Measurements from ENCODE around the gene FBLN2. TPM values are rescaled to one million over a fixed set of nuclear protein-coding genes. Genes with fewer than 3 reads are reported as not detected.

The FBLN2 gene
- total RNA-seq, 4 donors from 2014 or later, result 20.6 to 51.2 (median 32.8) TPM

DNA sequence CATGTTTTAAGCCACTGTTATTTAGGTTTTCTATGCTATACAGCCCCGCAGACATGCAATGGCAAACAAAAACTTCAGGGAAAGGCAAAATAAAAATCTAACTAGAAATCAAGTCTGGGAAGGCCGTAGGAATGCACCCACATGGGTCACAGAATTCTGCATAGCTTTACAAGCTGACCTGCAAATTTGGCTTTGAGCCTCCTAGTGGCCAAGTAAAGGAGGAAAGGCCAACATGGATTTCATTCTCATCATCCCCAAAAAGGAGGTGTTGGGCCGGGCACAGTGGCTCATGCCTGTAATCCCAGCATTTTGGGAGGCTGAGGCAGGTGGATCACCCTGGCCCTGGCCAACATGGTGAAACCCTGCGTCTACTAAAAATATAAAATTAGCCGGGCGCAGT, 124.3 kb downstream of the FBLN2 start:
- Histone ChIP-seq H3K9me3 (no peaks in the 10 kb centered on the region), H3K27ac (no peak overlapping the region), H3K27me3 (no peaks in the 10 kb centered on the region), H3K36me3 (no peaks in the 10 kb centered on the region), H3K4me3 (no peak overlapping the region), H3K4me1 (no peaks in the 10 kb centered on the region)
- no peak for DNase-seq
- no peak for TF ChIP-seq POLR2A (IDR thresholded peaks at IDR 0.05)
- TF ChIP-seq, protein P1, sequence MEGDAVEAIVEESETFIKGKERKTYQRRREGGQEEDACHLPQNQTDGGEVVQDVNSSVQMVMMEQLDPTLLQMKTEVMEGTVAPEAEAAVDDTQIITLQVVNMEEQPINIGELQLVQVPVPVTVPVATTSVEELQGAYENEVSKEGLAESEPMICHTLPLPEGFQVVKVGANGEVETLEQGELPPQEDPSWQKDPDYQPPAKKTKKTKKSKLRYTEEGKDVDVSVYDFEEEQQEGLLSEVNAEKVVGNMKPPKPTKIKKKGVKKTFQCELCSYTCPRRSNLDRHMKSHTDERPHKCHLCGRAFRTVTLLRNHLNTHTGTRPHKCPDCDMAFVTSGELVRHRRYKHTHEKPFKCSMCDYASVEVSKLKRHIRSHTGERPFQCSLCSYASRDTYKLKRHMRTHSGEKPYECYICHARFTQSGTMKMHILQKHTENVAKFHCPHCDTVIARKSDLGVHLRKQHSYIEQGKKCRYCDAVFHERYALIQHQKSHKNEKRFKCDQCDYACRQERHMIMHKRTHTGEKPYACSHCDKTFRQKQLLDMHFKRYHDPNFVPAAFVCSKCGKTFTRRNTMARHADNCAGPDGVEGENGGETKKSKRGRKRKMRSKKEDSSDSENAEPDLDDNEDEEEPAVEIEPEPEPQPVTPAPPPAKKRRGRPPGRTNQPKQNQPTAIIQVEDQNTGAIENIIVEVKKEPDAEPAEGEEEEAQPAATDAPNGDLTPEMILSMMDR (IDR thresholded peaks at IDR 0.05), result no peak

DNA sequence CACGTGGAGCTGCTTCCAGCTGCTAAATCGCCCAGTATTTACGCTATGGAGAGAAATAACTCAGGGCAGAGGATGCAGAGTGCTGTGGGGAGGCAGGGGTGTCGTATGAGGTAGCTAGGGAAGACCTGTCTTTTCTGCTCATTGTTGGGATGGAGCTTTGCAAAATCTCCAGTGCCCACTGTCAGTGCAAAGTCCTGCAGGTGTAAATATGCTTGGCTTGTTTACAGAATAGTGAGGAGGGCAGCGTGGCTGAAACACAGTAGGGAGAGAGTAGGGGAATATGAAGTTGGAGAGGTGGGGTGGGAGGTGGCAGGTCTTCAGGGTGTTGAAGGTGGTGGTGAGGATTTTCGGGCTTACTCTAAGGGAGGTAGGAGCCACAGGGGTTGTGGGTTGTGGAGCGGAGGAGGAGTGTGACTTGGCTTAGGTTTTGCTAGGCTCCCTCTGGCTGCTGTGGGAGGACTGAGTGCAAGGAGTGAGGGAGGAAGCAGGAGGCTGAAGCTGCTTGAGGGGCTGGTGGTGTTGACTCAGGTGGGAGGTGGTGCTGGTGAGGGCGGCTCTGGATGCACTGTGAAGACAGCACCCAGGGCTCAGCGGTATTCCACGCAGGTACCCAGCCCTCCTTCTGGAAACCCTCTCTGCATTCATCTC, 125.7 kb downstream of the FBLN2 start:
- Histone ChIP-seq H3K4me3 (no peak overlapping the region), H3K27ac (no peak overlapping the region), H3K4me1 (no peaks in the 10 kb centered on the region), H3K36me3 (no peaks in the 10 kb centered on the region), H3K27me3 (no peaks in the 10 kb centered on the region), H3K9me3 (no peaks in the 10 kb centered on the region)
- TF ChIP-seq POLR2A (IDR thresholded peaks at IDR 0.05), result no peak
- TF ChIP-seq, protein P1 (IDR thresholded peaks at IDR 0.05), result no peak
- DNase-seq, result no peak

DNA sequence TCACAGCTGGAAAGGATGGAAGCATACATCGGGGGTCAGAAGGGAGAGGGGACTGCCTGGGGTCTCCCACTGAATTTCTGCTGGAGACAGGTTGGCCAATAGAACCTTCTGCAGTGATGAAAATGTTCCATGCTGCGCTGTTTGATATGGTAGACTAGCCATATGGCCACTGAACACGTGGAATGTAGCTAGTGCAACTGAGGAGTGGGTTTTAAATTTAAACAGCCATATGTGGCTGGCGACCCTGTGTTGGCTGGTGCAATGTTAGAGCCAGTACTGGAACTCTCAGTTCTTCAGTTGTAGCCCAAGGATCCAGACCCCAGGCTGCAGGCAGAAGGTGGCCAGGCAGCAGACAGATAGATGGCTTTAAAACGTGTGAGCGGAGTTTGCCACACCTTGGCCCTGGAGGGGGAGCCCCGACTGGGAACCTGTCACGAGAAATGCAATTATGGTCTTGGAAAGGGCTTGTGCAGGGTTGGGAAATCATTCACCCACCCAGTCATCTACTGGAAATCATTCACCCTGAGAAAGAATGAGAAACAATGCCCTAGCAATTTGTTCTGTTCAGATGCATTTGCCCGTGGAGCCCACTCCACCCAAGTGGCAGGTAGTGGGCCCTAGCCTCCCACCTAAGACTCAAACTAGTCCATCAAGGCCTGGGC, 127.6 kb downstream of the FBLN2 start:
- H3K36me3 ChIP-seq, result no peaks in the 10 kb centered on the region
- no peak overlapping the region for H3K27ac ChIP-seq
- H3K4me3 ChIP-seq, result no peak overlapping the region
- H3K27me3 ChIP-seq, result no peaks in the 10 kb centered on the region
- TF ChIP-seq, protein P1 (IDR thresholded peaks at IDR 0.05), result no peak
- TF ChIP-seq POLR2A (IDR thresholded peaks at IDR 0.05), result no peak
- no peaks in the 10 kb centered on the region for H3K9me3 ChIP-seq
- no peaks in the 10 kb centered on the region for H3K4me1 ChIP-seq
- DNase-seq, result no peak

DNA sequence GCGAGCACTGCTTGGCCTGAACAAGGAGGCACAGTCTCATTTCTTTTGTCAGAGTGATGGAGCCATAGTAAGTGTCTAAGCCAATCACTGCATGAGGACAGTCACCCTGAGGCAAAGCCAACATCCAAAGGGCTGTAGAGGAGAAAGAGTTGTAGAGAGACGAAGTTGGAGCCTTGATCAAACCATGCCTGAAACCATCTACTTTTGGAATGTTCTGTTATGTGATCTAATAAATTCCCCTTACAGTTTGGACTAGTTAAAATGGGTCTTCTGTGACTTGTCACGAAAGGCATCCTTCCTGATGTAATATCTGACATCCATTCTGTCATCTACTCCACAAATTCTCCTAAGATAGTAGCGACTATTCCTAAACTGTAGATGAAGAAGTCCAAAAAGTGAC, 128.3 kb downstream of the FBLN2 start:
- no peak for TF ChIP-seq POLR2A (IDR thresholded peaks at IDR 0.05)
- TF ChIP-seq, protein P1 (IDR thresholded peaks at IDR 0.05), result no peak
- no peak overlapping the region for H3K4me3 ChIP-seq
- H3K4me1 ChIP-seq, result no peaks in the 10 kb centered on the region
- no peaks in the 10 kb centered on the region for H3K36me3 ChIP-seq
- DNase-seq, result no peak
- H3K27ac ChIP-seq, result no peak overlapping the region
- H3K27me3 ChIP-seq, result no peaks in the 10 kb centered on the region
- H3K9me3 ChIP-seq, result no peaks in the 10 kb centered on the region

DNA sequence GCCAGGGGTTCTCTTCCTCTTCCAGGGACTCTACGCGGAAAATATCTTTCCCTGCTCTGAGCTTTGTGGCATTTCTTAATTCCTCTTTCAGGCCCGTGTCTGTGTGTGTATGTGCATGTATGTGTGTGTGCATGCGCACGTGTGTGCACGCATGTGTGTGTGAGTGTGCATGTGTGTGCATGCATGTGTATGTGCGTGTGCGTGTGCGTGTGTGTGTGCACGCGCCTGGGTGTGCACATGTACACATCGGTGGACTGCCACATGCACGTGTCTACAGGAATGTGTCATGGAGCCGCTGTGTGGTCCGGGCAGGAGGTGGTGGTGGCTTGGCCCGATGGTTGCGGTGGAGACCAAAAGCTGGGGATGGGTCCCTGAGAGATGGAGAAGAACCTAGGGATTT, 133.0 kb downstream of the FBLN2 start:
- Histone ChIP-seq H3K4me3 (no peak overlapping the region), H3K27me3 (no peaks in the 10 kb centered on the region), H3K9me3 (no peaks in the 10 kb centered on the region), H3K4me1 (no peaks in the 10 kb centered on the region), H3K27ac (no peak overlapping the region), H3K36me3 (no peaks in the 10 kb centered on the region)
- no peak for TF ChIP-seq POLR2A (IDR thresholded peaks at IDR 0.05)
- TF ChIP-seq, protein P1 (IDR thresholded peaks at IDR 0.05), result no peak
- no peak for DNase-seq

All from Peyer's patch (tissue), 4 donors.